ENCODE measurements around the gene CRAT. TPM values are rescaled to one million over a fixed set of nuclear protein-coding genes. Genes with fewer than 3 reads are reported as not detected.
A peak's percentile ranks its signal among the peaks of the same experiment; 100 is the strongest.

The CRAT gene
- total RNA-seq, 4 donors from 2014 or later, result 73.9 to 117 (median 92.2) TPM

DNA sequence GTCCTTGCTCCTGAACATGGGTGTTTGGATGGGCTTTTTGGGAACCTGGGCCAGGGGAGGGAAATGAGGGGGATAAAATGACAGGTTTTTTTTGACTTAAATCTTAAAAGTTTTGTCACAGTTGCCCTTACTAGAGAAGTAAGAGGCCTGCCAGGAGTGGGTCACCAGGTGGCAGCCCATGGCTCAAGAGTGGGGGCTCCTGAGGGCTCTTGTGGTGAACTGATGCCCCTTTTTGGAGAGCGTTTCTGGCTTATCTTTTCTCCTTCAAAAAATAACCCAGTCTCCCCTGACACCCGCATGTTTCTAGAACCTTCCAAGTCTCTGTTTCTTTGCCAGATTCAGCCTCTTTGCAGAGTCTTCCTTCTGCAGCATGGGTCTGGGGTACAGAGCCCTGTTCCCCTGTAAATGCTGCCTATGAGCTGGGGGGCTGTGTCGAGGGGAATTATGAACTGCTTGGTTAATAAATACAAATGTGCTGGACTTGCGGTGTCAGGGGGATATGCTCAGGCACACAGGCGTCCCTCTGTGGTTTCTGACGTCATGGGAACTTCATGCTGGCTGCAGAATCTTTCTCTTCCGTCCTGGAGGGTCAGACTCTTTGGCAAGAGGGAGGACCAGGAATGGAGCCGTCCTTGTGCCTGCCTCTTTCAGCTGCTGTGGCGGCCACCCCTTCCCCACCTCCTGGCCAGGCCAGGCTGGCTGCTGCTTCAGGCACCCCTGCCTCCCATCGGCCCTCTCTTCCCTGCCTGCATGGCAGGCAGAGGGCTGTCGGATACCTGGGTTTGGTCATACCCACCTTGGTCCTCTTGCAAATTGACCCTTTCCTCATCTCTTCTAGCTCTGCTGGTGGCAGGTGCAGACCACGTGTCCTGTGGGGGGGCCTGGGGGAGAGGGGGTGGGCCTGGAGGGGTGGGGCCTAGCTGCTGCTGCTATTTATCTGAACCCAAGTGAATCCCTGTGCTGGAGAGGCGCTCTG lies 30.8 kb upstream of the CRAT start:
- intact Hi-C loops (cut with DNase I), result loop anchor here (2.0 kb wide), 2 partner anchors 33 to 343 kb away; no protein-coding TSS in a partner anchor
- TF ChIP-seq, protein P1, sequence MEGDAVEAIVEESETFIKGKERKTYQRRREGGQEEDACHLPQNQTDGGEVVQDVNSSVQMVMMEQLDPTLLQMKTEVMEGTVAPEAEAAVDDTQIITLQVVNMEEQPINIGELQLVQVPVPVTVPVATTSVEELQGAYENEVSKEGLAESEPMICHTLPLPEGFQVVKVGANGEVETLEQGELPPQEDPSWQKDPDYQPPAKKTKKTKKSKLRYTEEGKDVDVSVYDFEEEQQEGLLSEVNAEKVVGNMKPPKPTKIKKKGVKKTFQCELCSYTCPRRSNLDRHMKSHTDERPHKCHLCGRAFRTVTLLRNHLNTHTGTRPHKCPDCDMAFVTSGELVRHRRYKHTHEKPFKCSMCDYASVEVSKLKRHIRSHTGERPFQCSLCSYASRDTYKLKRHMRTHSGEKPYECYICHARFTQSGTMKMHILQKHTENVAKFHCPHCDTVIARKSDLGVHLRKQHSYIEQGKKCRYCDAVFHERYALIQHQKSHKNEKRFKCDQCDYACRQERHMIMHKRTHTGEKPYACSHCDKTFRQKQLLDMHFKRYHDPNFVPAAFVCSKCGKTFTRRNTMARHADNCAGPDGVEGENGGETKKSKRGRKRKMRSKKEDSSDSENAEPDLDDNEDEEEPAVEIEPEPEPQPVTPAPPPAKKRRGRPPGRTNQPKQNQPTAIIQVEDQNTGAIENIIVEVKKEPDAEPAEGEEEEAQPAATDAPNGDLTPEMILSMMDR (IDR thresholded peaks at IDR 0.05), result no peak
- no peak for TF ChIP-seq POLR2A (IDR thresholded peaks at IDR 0.05; ENCODE audit: low read depth)
- peak in 1 of 2 donors; percentile 63 for TF ChIP-seq POLR2AphosphoS5 (IDR thresholded peaks at IDR 0.05)
- no peak for TF ChIP-seq EP300 (IDR thresholded peaks at IDR 0.05)
- Histone ChIP-seq H3K9me3 (no peaks in the 10 kb centered on the region), H3K4me1 (peaks cover 82 to 93% (median 92%) of the 10 kb centered on the region in 4 donors), H3K36me3 (peaks cover 0 to 30% (median 23%) of the 10 kb centered on the region in 4 donors), H3K4me3 (peak overlapping the region; percentile 47 to 60 (median 58)), H3K27ac (replicated peaks in 1 of 4) (peak overlapping the region; percentile 93 to 99 (median 98)), H3K27me3 (no peaks in the 10 kb centered on the region)
- no peak for DNase-seq (ENCODE audit: extremely low spot score)
- 10% methylated on average over 13 of the region's 13 CpGs for WGBS

DNA sequence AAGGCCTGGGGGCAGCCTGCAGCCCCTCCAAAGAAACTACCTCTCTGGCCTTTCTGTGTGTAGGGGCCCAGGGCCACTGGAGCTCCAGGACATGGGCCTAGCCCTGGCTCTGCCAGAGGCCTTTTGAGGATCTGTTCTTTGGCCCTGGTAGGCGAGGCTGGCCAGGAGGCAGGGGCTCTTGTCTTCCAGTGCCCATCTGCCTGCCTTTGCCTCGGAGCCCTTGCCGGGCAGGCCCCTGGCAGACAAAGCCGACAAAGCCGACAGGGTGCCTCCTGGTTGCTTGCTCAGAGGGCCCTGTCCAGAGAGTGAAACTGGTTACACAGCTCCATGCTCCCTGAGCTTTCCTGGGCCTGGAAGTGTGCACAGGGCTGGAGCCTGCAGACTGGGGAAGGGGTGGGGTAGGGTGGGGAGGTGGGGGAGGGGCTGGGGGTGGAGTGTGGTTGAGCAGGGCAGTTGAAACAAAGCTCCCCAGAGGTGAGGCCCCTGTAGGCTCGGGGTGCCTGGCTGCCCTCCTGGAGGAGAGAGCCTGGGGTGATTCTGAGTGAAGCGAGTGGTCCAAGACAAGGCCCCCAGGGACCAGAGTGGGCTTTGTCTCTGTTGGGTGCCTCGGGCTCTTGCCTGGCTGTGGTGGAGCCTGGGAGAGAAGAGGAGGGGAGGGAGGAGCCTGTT lies 29.9 kb upstream of the CRAT start:
- peak overlapping the region; percentile 47 to 60 (median 58) for H3K4me3 ChIP-seq
- peaks cover 74 to 85% (median 84%) of the 10 kb centered on the region in 4 donors for H3K4me1 ChIP-seq
- H3K27me3 ChIP-seq, result no peaks in the 10 kb centered on the region
- H3K36me3 ChIP-seq, result peaks cover under 1 to 36% (median 31%) of the 10 kb centered on the region in 4 donors
- TF ChIP-seq, protein P1 (IDR thresholded peaks at IDR 0.05), result no peak
- TF ChIP-seq POLR2A (IDR thresholded peaks at IDR 0.05; ENCODE audit: low read depth) (no peak), POLR2AphosphoS5 (IDR thresholded peaks at IDR 0.05) (no peak), EP300 (IDR thresholded peaks at IDR 0.05) (no peak)
- peak overlapping the region; percentile 93 to 99 (median 98) for H3K27ac ChIP-seq (replicated peaks in 1 of 4)
- DNase-seq (ENCODE audit: extremely low spot score), result no peak
- intact Hi-C loops (cut with DNase I), result loop anchor here (2.0 kb wide), 2 partner anchors 34 to 344 kb away; no protein-coding TSS in a partner anchor
- H3K9me3 ChIP-seq, result no peaks in the 10 kb centered on the region
- WGBS, result 23% methylated on average over 4 of the region's 8 CpGs

DNA sequence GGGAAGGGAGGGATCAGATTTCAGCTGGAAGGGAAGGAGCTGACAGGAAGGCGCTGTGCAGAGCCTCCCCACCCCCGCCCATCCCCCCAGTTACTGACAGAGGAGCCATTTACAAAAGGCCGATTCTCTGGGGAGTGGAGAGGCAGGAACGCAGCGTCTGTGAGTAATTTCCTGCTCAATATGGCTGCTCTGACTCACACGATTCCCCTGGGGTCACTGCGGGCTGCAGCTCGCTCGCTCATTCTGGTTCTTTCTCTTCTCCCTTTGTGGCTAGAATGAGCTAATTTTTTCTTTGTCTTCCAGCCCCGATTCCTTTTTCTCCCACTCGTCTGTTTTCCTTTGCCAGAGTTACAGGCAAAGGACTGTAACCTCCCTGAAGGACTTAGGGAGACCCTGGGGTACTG lies 29.4 kb upstream of the CRAT start:
- peak; percentile 78 for TF ChIP-seq EP300 (IDR thresholded peaks at IDR 0.05)
- no peak for TF ChIP-seq POLR2A (IDR thresholded peaks at IDR 0.05; ENCODE audit: low read depth)
- TF ChIP-seq POLR2AphosphoS5 (IDR thresholded peaks at IDR 0.05), result peak in 1 of 2 donors; percentile 94
- TF ChIP-seq, protein P1 (IDR thresholded peaks at IDR 0.05), result no peak
- peak; percentile 99 for DNase-seq (ENCODE audit: extremely low spot score)
- H3K4me3 ChIP-seq, result peak overlapping the region; percentile 47 to 60 (median 58)
- H3K27me3 ChIP-seq, result no peaks in the 10 kb centered on the region
- under 1% methylated on average over 11 of the region's 11 CpGs for WGBS
- H3K9me3 ChIP-seq, result no peaks in the 10 kb centered on the region
- peaks cover 68 to 80% (median 78%) of the 10 kb centered on the region in 4 donors for H3K4me1 ChIP-seq
- intact Hi-C loops (cut with DNase I), result loop anchor here (1.0 to 2.0 kb wide), 3 partner anchors 35 to 470 kb away; no protein-coding TSS in a partner anchor
- peak overlapping the region; percentile 93 to 99 (median 98) for H3K27ac ChIP-seq (replicated peaks in 1 of 4)
- peaks cover 6 to 41% (median 36%) of the 10 kb centered on the region in 4 donors for H3K36me3 ChIP-seq

DNA sequence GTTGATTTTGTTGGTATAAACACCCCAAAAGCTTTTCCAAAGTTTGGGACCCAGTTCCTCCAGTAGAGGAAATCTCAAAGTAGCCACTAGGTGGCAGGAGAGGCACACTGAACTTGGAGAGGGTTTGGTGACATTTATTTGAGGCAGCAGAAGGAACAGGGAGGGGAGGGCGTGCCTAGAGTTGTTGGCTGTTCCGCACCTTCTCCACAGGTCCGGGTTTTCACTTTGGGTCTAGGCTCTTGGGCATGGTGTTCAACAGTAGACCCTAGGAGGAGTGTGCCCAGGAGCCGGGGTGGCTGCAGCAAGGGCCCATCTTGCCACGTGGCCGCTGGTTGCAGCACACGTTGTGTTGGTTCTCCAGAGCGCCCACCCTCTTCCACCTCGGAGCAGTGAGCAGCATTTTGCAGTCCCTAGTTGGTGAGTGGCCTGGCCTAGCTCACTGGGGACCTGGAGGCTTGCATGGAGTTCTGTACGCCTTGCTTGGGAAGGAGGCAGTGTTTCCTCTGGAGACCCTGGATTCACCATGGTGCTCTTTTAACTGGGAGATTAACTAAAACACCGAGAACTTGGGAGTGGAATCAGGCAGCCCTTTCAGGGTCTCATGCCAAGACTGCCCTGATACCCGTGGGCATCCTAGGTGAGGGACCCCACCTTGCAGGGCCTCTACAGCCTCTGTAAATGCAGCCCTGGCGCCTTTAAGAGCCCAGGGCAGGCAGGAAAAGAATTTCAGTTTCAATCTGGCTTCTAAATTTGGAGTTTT lies 28.8 kb upstream of the CRAT start:
- peak overlapping the region; percentile 93 to 99 (median 98) for H3K27ac ChIP-seq (replicated peaks in 1 of 4)
- TF ChIP-seq EP300 (IDR thresholded peaks at IDR 0.05) (no peak), POLR2A (IDR thresholded peaks at IDR 0.05; ENCODE audit: low read depth) (no peak), POLR2AphosphoS5 (IDR thresholded peaks at IDR 0.05) (no peak)
- TF ChIP-seq, protein P1 (IDR thresholded peaks at IDR 0.05), result peak; percentile 86 to 98 (median 93)
- DNase-seq (ENCODE audit: extremely low spot score), result peak; percentile 96
- no peaks in the 10 kb centered on the region for H3K27me3 ChIP-seq
- no peaks in the 10 kb centered on the region for H3K9me3 ChIP-seq
- 13% methylated on average over 11 of the region's 13 CpGs for WGBS
- H3K4me1 ChIP-seq, result peaks cover 63 to 74% (median 72%) of the 10 kb centered on the region in 4 donors
- peak overlapping the region; percentile 47 to 60 (median 58) for H3K4me3 ChIP-seq
- intact Hi-C loops (cut with DNase I), result loop anchor here (1.0 kb wide), 1 partner anchor 471 kb away; no protein-coding TSS in a partner anchor
- peaks cover 6 to 47% (median 42%) of the 10 kb centered on the region in 4 donors for H3K36me3 ChIP-seq

Data from esophagus muscularis mucosa (tissue), 4 donors.